Prostate gland (tissue), 2 donors: ENCODE measurements around the gene EPN1.

Experiments
- POLR2AphosphoS5 ChIP-seq: sonication (generic); formaldehyde crosslinking; IDR thresholded peaks from one replicate; pipeline ENCODE4 v1.6.1; 2017; ENCODE audit warnings: antibody characterized with exemption
- TF ChIP-seq, protein P1 (sequence below), 4 experiments: fragments of 200-600 bp in 2 of 4; fragments of 450-650 bp in 2 of 4; sonication (generic) in 2 of 4; IDR thresholded peaks; 1 replicate in 3 of 4; 2 replicates in 1 of 4; pipeline ENCODE4 v1.5.1; 2016 to 2019; ENCODE audit warnings: antibody characterized with exemption in 4 of 4, mild to moderate bottlenecking in 2 of 4, moderate library complexity in 2 of 4

DNA sequence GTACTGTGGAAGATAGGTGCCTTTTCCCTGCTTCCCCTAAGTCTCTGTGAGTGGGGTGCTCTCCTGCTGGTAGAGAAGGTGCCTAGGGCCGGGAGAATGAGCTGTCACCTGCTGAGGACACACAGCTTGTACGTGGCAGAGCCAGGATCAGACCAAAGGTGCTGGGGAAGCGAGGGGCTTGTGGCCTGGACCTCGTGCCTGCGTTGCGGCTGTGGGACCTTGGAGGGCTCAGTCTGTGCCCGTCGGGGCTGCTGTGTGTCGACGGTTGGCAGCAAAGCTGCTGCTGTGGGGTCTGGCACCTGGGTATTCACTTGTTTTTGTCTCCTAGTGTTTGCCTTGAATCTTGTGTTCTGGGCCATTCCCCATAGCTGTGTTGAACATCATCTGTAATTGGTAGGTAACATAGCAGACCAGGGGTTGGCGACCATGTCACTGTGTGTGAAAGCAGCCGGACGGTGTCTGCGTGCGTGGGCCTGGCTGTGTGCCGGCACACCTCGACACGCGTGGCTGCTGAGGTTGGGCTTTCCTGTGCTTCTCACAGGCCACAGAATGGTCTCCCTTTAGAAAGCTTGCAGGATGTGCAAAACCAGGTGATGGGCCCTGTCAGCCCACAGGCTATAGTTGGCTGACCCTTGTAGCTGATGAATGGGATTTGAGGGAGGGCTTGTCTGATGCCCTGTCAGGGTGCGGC is 11.0 kb upstream of the EPN1 start:
- TF ChIP-seq, protein P1, sequence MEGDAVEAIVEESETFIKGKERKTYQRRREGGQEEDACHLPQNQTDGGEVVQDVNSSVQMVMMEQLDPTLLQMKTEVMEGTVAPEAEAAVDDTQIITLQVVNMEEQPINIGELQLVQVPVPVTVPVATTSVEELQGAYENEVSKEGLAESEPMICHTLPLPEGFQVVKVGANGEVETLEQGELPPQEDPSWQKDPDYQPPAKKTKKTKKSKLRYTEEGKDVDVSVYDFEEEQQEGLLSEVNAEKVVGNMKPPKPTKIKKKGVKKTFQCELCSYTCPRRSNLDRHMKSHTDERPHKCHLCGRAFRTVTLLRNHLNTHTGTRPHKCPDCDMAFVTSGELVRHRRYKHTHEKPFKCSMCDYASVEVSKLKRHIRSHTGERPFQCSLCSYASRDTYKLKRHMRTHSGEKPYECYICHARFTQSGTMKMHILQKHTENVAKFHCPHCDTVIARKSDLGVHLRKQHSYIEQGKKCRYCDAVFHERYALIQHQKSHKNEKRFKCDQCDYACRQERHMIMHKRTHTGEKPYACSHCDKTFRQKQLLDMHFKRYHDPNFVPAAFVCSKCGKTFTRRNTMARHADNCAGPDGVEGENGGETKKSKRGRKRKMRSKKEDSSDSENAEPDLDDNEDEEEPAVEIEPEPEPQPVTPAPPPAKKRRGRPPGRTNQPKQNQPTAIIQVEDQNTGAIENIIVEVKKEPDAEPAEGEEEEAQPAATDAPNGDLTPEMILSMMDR (IDR thresholded peaks at IDR 0.05) = no peak
- no peak for TF ChIP-seq POLR2AphosphoS5
